GM18507 (cell line): ENCODE measurements around the gene SEMA6A.

Experiments
- DNase-seq: peaks from one replicate; pipeline ENCODE4 v3.0.0; 2011; ENCODE audit warnings: low read depth; ENCODE audit not compliant: insufficient read length; ENCODE audit errors: extremely low spot score
- FAIRE-seq: peaks from 2 replicates; lab custom pipeline; 2011; peaks lifted over from hg19 to GRCh38; lab: Jason Lieb, UNC

SEMA6A gene

DNA sequence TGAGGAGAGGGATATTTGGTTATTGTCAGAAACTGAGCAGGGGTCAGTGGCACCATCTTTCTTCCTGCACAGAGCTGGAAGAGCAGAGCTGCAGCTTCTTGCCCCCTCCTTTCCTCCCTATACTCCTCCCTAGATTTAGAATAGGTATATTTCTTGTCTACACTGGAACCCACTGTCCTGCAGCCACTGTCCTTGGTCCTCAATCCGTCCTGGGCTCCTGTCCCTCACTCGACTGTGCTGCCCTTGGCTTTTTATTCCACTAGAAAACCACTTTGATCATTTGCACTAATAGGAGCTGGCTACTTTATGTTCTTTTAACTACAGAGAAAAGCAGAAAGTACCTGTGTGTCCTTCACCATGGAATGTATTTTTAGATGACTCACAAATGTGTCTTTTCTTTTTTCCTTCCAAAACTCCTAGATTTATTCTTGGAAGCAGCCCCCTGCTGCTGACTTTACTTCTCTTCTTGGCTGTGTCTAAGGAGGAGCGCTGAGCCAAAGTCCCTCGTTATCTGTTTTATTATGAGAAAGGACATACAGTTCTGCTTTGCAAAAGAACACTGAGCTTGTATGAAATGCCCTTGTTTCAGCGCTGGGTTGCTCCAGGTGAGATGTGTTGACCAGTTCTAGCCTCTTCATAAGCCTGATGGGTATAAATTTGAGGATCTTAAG lies 150.9 kb downstream of the SEMA6A start:
- DNase-seq (no peak), FAIRE-seq (no peak)

DNA sequence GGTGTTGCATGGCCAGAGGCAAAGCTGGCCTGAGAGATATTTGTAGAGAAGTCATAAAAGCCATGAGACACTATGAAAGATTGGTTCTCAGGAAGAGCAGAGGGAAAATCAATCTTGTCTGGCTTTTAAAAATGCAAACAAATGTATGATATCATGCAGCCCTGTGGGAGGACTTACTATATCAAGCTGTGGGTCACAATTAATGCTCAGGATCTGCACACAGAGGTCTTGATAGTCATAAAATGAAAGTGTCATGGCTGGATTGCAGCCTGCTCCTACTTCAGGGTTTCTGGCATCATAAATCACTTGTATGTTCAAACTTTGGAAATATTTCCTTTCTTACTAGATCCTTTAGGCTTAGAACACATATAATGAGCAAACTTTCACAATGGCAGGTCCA lies 151.5 kb downstream of the SEMA6A start:
- DNase-seq (no peak), FAIRE-seq (no peak)

DNA sequence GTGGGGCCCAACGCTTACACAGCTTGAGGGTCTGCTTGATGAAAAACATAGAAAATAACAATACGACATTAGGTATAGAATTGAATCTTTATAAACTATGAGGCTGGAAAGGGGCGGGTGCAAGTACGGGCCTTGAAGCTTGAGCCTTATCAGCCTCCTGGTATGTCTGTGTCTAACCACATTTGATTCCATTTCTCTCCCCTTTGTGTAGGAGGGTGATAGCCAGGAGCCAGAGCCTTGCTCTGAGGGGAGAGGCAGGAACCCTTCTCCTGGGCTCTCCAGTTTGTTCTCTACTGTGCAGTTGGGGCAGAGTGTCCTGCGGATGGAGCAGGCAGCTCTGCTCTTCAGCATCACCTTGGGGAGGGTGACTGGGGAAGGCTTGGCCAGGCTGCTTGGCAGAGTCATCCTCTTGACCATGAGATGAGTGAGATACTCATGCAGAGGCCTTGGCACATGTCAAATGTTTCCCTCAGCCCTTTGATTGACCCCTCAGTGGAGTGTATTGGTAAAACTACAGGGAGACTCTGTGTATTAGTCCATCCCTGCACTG lies 153.5 kb downstream of the SEMA6A start:
- no peak for FAIRE-seq
- no peak for DNase-seq

DNA sequence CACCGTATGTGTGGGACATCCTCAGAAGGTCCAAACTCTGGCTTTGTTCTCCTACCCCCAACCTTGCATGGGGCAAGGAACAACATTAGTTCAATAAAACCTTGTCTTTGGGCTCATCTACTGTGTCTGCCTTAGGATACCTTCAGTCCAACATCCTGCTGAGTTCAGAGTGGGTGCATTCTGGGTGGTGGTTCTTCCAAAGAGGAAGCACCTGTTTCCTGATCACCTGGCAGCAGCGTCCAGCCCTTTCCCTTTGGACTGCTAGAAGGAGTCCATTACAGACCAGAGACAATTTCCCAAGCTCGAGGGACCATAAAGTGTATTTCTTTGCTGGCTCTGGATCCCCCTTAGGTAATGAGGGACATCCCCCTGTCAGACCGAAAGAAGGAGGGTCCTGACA lies 154.1 kb downstream of the SEMA6A start:
- FAIRE-seq = no peak
- no peak for DNase-seq

DNA sequence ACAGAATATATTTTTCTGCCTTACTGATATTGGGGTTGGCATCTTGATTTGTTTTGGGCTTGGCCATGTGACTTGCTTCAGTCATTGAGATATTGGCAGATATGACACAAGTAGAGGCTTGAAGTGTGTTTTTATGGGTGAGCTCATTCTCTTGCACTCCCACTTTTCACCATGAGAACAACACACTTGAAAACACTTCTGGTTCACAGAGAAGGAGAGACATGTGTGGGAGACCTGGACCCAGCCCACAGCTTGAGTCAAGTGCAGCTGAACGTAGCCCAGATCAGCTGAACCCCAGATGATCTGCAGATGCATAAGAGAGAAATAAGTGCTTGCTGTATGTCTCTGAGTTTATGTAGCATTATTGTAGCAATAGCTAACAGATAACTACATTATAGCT lies 155.4 kb downstream of the SEMA6A start:
- FAIRE-seq = no peak
- no peak for DNase-seq

DNA sequence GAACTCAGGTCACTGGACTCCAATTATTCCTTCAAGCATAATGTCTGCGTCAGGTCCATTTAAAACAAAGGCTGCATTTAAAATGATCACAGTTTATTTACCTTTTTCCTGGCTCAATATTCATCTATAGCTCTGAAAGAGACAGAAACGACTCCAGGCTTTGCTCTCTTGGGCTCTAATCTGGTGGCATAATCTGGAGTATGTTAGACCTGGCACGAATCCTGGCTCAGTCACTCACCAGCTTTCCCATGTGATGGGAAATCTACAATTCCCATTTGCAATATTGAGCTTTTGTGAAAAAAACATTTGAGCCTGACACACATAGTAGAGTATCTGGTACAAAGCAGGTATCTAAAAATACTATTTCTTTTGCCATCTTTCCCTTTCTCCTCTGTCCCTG lies 155.8 kb downstream of the SEMA6A start:
- FAIRE-seq (no peak), DNase-seq (no peak)

DNA sequence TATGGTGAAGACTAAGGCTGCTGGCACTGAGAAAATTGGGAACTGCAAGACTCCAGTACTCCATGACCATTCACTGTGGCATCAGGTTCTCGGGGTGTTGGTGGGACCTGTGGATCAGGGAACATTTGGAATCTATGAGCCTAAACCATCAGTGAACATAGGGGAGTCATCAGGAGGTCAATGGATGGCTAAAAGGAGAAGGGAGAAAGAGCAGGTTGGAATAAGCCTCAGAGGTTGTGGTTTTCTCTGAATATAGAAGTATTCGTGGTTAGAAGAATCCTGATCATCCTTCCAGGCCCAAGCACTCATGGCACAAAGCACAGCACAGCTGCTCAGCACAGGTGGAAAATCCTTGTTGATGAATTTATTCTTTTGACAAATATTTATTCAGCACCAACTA lies 156.6 kb downstream of the SEMA6A start:
- FAIRE-seq = no peak
- no peak for DNase-seq

DNA sequence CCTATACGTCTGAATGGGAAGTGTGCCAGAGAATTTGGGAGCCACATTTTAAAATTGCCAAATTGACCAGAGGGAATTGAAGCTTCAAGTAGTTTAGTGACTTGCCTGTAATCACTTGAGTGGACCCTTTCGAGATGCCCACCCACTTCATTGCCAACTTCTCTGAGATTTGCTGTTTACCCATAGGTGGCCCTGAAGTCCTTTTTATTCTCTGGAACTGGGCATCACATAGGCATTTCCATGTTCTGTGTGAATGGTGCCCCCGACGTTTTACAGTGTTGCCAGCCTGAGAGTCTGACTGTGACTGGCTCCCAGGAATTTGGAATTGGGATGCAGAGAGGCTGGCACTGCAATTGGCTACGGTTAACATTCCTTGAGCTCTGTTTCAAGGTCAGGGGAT lies 158.6 kb downstream of the SEMA6A start:
- DNase-seq (no peak), FAIRE-seq (no peak)

DNA sequence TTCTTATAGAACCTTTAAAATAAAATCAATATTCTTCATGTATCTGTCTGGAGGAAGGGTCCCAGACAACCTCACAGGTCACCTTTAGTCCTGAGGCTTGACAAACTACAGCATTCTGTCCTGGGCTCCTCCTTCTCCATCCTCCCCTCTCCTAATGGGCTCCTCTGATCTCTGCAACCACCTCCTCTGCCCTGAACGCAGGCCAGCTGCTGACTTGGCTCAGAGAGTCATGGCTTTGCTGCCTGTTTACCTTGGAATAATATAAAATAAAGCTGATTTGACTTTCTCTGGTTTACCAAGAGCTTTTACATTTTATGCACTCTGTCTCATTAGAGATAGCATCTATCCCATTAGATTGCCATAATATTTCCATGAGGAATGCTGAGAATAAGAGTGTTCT lies 159.4 kb downstream of the SEMA6A start:
- DNase-seq = no peak
- FAIRE-seq = no peak

DNA sequence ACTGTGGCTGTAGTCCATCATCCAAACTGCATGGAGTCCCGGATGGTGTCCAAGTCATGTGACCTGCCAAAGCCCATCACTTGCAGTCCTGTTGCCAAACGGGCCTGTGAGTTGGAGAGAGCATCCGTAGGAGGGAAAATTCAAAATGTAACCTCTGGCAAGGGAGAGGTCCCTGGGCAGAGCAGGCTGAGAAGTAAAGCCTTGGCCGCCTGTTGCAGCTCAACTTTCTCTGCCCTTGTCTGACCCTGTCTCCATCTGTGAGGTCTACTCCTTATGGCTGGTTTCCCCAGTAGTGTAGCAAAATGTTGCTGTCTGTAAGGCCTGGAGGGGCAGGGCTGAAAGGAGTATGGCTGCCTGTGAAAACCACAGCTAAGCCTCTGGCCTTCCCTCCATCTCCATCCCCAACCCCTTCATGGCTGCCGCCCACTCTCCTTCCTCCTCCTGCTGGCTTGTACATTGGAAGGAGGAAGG lies 163.5 kb downstream of the SEMA6A start:
- DNase-seq (no peak), FAIRE-seq (no peak)

DNA sequence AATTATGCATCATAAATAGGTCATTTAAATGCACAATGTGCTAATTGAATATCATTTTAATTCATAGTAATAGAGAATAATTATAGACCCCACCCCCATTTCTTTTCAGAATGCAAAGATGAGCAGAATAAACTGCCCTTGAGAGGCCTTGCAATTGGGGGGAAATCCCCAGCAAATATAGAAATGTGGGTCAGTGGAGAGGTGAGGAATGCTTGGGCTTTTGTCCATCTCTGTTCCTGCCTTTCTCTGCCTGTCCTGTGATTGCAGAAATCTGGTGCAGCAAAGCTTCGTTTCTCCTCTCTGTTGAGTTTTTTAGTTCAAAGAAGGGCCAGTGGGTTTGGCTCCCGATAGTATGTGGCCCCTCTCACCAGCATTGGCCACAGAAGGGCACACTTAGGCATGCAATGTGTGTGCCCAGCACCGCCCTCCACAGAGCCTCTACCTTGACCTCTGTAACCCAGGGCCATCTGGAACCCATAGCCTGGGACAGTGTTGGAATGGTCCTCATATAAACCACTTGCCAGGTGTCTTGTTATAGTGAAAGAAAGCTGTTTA lies 164.2 kb downstream of the SEMA6A start:
- no peak for FAIRE-seq
- no peak for DNase-seq

DNA sequence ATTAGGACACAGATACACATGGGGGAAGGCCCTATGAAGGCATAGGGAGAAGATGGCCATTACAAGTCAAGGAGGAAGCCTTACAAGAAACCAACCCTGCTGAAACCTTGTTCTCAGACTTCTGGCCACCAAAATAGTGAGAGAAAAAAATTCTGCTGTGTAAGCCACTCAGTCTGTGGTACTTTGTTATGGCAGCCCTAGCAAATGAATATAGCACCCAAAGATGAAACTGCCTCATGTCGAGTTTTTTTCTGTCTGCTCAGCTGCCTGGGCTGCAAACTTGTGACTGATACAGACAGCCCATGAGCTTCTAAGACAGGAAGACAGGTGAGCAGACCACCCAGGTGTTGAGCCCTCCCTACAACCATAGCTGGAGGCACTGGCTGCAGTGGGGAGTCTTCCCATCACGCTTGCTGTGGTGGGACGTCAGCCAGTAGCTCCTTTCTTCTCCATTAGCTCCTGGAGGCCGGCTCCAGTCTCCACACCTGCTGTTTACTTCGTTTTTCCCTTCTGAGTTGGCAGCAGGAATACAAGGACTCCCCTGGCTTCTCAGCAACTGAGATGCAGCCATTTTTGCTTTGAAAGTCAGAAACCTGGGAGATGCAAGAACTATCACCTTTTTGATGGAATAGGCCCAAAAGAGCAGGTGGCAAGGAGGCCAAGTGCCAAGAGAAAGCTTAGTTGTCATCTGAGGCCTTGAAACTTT lies 164.9 kb downstream of the SEMA6A start:
- FAIRE-seq (no peak), DNase-seq (no peak)

DNA sequence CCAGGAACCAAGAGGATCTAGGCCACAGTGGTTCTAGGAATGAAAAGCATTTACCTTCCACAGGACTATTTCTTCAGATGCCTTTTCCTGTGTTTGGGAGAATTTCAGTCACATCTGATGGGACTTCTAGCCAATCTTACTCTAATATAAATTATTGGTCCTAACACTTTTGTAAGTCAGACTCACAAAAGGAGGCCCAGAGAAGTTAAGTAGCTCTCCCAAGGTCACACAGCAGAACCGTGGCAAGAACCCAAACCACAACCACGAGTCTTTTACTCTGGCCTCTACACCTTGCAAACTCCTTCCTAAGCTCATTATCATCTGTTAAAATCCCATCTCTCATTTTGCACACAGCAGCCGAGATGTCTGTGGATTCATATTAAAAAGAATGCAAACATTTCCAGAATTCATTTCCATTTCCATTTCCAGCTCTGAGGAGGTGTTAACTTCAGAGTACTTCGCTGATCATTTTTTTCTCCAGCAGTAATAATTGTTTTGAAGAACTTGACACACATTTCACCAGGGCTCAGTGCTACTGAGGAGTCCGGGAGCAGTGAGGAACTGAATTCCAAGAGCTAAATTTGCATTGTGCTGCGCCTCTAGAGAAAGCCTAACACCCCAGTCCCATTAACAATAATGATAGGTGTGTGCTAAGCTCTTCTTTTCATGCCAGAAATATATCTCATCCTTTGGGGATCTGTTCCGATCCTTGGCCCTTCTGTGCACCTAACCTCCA lies 168.1 kb downstream of the SEMA6A start:
- DNase-seq (no peak), FAIRE-seq (no peak)

DNA sequence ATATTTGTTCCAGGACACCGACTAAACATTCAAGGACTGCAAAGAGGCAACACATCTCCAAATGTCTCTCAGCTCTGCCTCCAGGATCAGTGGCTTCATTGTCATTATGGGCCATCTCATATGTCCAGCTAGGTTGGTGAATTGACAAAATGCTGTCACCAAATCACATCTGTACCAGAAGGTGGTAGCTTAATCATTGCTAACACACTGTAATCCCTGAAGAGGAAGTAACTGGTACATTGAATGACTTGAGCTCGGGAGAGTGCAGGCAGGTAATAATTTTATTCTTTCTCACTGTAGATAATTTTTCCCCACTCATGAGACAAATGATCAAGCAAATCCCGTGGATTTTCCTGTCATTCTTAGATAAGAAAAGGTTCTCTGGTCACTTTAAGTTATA lies 169.8 kb downstream of the SEMA6A start:
- no peak for DNase-seq
- FAIRE-seq = no peak

DNA sequence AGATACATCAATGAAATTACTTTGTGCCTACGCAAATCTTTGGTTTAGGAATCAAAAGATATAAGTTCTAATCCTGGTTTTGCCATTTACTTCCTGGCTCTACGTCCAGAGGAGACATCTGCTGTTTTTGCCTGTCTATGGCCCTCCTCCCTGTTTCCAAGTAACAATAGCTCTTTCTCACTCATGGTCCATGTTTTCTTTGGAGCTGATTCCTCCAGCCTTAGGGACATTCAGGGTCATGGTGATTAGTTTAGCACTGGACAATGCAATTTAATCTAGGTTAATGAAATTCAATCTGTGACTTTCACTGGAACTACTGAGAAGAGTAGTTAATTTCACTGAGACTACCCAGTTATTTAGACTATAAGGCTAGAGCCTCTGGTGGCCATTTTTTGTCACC lies 170.6 kb downstream of the SEMA6A start:
- no peak for FAIRE-seq
- DNase-seq = no peak

DNA sequence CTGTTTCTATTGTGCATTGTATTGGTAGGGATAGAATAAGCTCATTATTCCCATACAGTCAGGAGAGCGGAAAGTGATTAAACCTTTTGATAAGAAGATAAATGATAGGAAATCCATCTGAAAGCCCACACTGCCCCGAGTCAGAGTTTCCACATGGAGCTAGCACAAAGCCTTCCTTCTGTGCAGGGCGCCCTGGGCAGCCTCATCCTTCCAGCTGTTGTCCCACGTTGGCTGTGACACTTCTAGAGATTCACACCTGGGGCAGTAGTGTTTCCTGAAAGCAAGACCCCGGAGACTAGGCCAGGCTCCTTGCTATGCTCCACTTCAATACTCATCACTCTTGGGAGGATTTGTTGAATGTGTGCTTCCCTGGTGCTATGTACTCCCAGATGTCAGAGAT lies 172.4 kb downstream of the SEMA6A start:
- DNase-seq (no peak), FAIRE-seq (no peak)

DNA sequence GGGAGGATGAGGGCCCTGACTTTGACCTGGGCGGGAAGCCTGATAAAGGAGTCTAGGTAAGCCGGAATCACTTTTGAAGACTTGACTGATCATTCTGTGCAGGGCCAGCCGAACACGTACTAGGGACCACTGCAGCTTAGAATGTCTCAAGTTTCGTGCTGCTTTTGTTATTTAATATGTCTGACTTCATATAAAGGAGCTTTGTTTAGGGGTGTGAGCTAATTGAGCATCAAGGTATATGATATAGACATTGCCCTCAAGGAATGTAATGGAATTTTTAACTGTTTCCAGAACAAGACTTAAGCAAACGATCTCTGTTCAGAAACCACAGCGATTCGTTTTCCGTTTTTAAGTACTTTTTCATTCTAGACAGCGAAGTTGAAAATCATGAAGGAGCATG lies 173.0 kb downstream of the SEMA6A start:
- FAIRE-seq (no peak), DNase-seq (no peak)

DNA sequence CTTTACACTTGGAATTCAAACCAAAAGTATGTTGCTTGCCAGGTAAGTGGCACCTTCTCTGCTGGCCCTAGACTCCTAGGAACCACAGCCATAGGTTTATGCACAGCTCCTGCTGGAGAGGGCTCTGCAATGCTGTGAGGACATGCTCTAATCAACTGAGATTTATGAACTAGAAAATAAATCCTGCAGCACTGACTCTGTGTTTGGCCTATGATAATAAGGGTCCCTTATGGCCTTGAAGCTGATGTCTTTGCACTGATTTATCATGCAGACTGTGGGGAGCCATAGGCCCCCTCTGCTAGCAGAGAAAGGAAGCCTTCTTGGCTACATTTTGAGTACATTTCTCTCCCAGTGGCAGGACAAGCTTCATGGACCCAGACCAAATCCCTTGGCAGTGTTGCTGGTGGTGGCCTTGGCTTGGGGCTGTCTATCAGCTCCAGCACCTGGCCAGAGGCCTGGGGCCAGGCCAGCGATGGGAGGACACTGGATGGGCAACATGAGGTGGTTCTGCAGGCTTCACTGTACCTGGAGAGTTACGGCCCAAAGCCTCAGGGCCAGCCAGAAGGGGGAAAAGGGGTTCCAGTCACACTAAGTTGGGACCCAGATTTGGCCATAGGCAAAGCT lies 178.0 kb downstream of the SEMA6A start:
- FAIRE-seq = no peak
- no peak for DNase-seq

DNA sequence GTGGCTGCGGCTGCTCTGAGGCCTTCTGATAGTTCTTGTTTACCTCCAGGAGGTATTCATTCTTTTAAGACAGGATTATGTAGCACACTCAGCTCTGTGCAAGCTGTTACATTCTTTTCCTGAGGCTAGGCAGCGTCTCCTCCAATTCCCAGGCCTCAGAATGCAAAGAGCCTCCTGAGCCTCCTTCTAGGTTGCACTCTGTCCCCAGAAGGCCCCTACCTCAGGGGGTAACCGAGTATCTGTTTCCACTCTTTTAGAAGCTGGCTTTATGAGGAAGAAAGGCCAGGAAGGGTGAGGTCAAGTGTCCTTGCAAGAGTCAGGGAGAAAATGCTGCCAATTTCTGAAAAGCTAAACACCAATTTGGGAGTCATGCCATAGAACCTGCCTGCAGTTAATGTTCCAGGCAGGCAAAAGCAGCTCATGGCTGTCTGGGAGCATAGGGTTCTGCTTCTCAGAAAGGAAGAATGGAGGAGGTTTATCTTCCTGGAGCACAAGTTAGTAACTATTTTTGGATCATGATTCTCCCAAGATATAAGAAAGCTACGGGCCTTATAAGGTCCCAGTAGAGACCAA lies 178.9 kb downstream of the SEMA6A start:
- FAIRE-seq (no peak), DNase-seq (no peak)
